Retinal pigment epithelial cell (primary cell): Measurements from ENCODE around the gene CACNA1C.

ENCODE experiments used
- DNase-seq: peaks from one replicate; pipeline ENCODE4 v3.0.0-alpha.2; 2010; ENCODE audit warnings: low read depth
- H3K4me3 ChIP-seq: 2 replicates; pipeline ENCODE4 v1.5.1; 2011; ENCODE audit warnings: mild to moderate bottlenecking, low read length, control low read depth, moderate library complexity
- CTCF ChIP-seq: conservative IDR thresholded peaks from 2 replicates; pipeline ENCODE4 v1.5.1; 2011; ENCODE audit warnings: low read depth, low read length, control low read depth, inconsistent platforms

Gene CACNA1C

GRCh38 chr12:2403221-2403976, 350.6 kb downstream of the CACNA1C start:
- no peak for TF ChIP-seq CTCF
- DNase-seq, result no peak

GRCh38 chr12:2405039-2405438, 352.3 kb downstream of the CACNA1C start:
- DNase-seq, result no peak
- no peak overlapping the region for H3K4me3 ChIP-seq
- no peak for TF ChIP-seq CTCF

More at GRCh38 chr12:2403221-2403976, 350.6 kb downstream of the CACNA1C start:
- no peak overlapping the region for H3K4me3 ChIP-seq

- no peak for DNase-seq
- no peak for TF ChIP-seq CTCF
Observed at GRCh38 chr12:2406903-2407302, 354.1 kb downstream of the CACNA1C start.

GRCh38 chr12:2408262-2408661, 355.5 kb downstream of the CACNA1C start:
- no peak overlapping the region for H3K4me3 ChIP-seq
- no peak for TF ChIP-seq CTCF
- no peak for DNase-seq

More at GRCh38 chr12:2406903-2407302, 354.1 kb downstream of the CACNA1C start:
- no peak overlapping the region for H3K4me3 ChIP-seq

DNA sequence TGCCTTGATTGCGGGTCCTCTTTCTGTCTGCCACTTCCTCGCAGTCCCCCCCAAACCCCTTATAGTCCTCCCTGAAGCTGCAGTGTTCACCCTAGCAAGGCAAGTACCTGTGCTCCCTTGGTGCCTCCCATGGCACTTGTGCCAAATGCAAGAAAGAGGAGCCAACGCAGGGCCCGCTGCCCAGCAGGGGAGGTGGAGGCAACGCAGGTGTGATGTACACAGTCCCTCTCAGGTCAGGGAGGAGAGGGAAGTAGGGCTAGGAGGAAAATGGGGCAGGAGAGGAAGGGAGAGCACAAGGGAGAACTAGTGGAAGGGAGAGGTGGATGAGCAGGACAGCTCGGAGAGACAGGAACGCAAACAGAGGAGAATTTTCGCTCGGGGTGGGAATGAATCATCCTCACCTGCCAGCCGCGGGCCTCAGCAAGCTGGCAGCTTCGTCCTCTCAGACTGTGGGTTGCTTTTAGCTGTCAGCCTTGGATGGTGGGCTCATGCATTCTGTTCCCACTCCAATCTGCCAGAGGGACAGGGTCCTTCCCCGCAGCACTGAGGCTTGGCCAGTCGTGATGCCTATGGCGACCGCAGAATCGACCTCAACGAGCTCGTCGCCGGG, 357.0 kb downstream of the CACNA1C start:
- TF ChIP-seq CTCF, result no peak
- DNase-seq, result no peak
- no peak overlapping the region for H3K4me3 ChIP-seq

- no peak for TF ChIP-seq CTCF
- H3K4me3 ChIP-seq, result no peak overlapping the region
- DNase-seq, result no peak
Observed at GRCh38 chr12:2410496-2410895, 357.7 kb downstream of the CACNA1C start.

DNA sequence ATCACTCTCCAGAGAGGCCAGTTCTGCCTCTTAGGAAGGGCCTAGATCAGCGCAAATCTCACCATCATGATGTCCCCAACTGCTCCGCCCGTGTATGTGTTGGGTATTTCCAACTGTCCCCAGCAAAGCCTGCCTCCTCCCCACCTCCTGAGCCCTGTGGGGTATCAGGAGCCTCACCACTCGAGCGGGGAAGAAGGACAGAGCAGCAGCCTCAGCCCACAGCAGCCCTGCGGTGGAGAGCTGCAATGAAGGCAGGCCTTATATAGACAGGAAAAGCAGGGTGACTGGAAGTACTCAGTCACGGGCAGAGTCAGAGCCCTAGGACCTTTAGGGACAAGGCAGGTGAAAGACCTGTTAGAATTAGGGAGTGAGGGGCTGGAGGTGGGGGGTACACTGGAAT, 358.2 kb downstream of the CACNA1C start:
- no peak for DNase-seq
- no peak for TF ChIP-seq CTCF
- H3K4me3 ChIP-seq, result no peak overlapping the region
